HCT116 (cell line): ENCODE measurements around the gene KDM1B. TPM values are rescaled to one million over a fixed set of nuclear protein-coding genes. Genes with fewer than 3 reads are reported as not detected.

Experiments used
- ATAC-seq: fragments of 200-7000 bp; cut with Tn5 transposase; 2 replicates; pipeline ENCODE4 v1.9.1; 2020; ENCODE audit warnings: mild to moderate bottlenecking, moderate library complexity
- BruUV-seq: library from RNA; stranded (reverse); fragments of 400-500 nt; replicated peaks from 2 replicates; lab custom pipeline; 2021; lab: Mats Ljungman, UMichigan
- CTCF ChIA-PET: fragments of 300-600 bp; sonication (Branson Sonifier 250); formaldehyde crosslinking; loops from one replicate; lab custom pipeline; 2021; ENCODE audit warnings: antibody characterized with exemption; lab: Charles Lee
- POLR2A ChIA-PET: fragments of 300-600, 350-600 bp; sonication (Branson Sonifier 250); formaldehyde crosslinking; loops from one replicate; lab custom pipeline; 2021; ENCODE audit warnings: antibody characterized with exemption; lab: Charles Lee
- RAD21 ChIA-PET, 2 experiments: fragments of 300-600 bp; sonication (Branson Sonifier 250); formaldehyde crosslinking; loops; one replicate each; lab custom pipeline; 2023; ENCODE audit warnings: low total read pairs in 2 of 2; ENCODE audit not compliant: uncharacterized antibody in 2 of 2, unreplicated experiment in 2 of 2, low non-redundant PET in 1 of 2; lab: Charles Lee
- DNase-seq: peaks from one replicate; pipeline ENCODE4 v3.0.0-alpha.2; 2010; ENCODE audit warnings: low read depth, low spot score
- H2AFZ ChIP-seq: fragments of 200-600 bp; shearing (Covaris generic), sonication (generic); 2 replicates; pipeline ENCODE4 v1.6.1; 2017; ENCODE audit warnings: low read depth, mixed run types, mixed read lengths, antibody characterized with exemption, low read length; ENCODE audit not compliant: poor library complexity, severe bottlenecking
- H3K27ac ChIP-seq: 2 replicates; pipeline ENCODE4 v1.5.1; 2012; ENCODE audit warnings: low read depth, low read length
- H3K27me3 ChIP-seq: fragments of 200-600 bp; sonication (generic); 2 replicates; pipeline ENCODE4 v1.6.1; 2016; ENCODE audit warnings: mixed run types, low read length, mixed read lengths; ENCODE audit not compliant: insufficient read depth
- H3K36me3 ChIP-seq, 2 experiments: fragments of 200-500 bp in 1 of 2; fragments of 200-600 bp in 1 of 2; sonication (Bioruptor generic) in 1 of 2; sonication (generic) in 1 of 2; 2 replicates each; pipeline versions ENCODE4 v1.5.1 to v1.6.1; 2014 to 2016; ENCODE audit warnings: low read length in 2 of 2, inconsistent platforms in 1 of 2, mixed read lengths in 1 of 2, mixed run types in 1 of 2; ENCODE audit not compliant: insufficient read depth in 2 of 2, control insufficient read depth in 1 of 2
- H3K4me1 ChIP-seq, 2 experiments: fragments of 200-600 bp in 1 of 2; sonication (generic) in 1 of 2; 2 replicates each; pipeline versions ENCODE4 v1.5.1 to v1.6.1; 2012 to 2017; ENCODE audit warnings: low read length in 2 of 2, inconsistent platforms in 1 of 2, mild to moderate bottlenecking in 1 of 2, mixed read lengths in 1 of 2, mixed run types in 1 of 2, moderate library complexity in 1 of 2; ENCODE audit not compliant: insufficient read depth in 2 of 2, control insufficient read depth in 1 of 2
- H3K4me2 ChIP-seq: fragments of 200-600 bp; sonication (generic); 2 replicates; pipeline ENCODE4 v1.6.1; 2017; ENCODE audit warnings: mixed run types, low read length, mixed read lengths
- H3K4me3 ChIP-seq, 2 experiments: fragments of 200-600 bp in 1 of 2; sonication (generic) in 1 of 2; replicated peaks in 1 of 2; 2 replicates each; pipeline ENCODE4 v1.5.1; 2011 to 2016; ENCODE audit warnings: low read length in 2 of 2, control low read depth in 1 of 2, low read depth in 1 of 2, mild to moderate bottlenecking in 1 of 2, mixed read lengths in 1 of 2, mixed run types in 1 of 2
- H3K79me2 ChIP-seq: fragments of 200-600 bp; sonication (generic); 2 replicates; pipeline ENCODE4 v1.6.1; 2017; ENCODE audit warnings: mild to moderate bottlenecking, mixed run types, low read length, moderate library complexity, mixed read lengths; ENCODE audit not compliant: insufficient read depth
- H3K9ac ChIP-seq: fragments of 200-600 bp; sonication (generic); 2 replicates; pipeline ENCODE4 v1.6.1; 2016; ENCODE audit warnings: low read length, mixed read lengths
- H3K9me2 ChIP-seq: fragments of 200-600 bp; sonication (generic), shearing (Covaris generic); 2 replicates; pipeline ENCODE4 v1.6.1; 2017; ENCODE audit warnings: mixed run types, mild to moderate bottlenecking, moderate library complexity; ENCODE audit not compliant: insufficient read depth
- H3K9me3 ChIP-seq, 2 experiments: fragments of 200-500 bp in 1 of 2; fragments of 200-600 bp in 1 of 2; sonication (Bioruptor generic) in 1 of 2; sonication (generic) in 1 of 2; 2 replicates each; pipeline ENCODE4 v1.6.1; 2014 to 2017; ENCODE audit warnings: low read length in 2 of 2, mixed read lengths in 2 of 2, inconsistent platforms in 1 of 2, low read depth in 1 of 2, mild to moderate bottlenecking in 1 of 2, mixed run types in 1 of 2, moderate library complexity in 1 of 2; ENCODE audit not compliant: control insufficient read depth in 1 of 2, insufficient read depth in 1 of 2
- H4K20me1 ChIP-seq: fragments of 200-600 bp; sonication (generic), shearing (Covaris generic); 2 replicates; pipeline ENCODE4 v1.6.1; 2017; ENCODE audit warnings: mixed run types, mild to moderate bottlenecking, moderate library complexity; ENCODE audit not compliant: insufficient read depth
- CEBPB ChIP-seq: IDR thresholded peaks from 2 replicates; pipeline ENCODE4 v1.6.1; 2012; ENCODE audit warnings: low read depth
- CTCF ChIP-seq, 3 experiments: fragments of 200-600 bp in 1 of 3; sonication (generic) in 1 of 3; IDR thresholded peaks in 2 of 3; conservative IDR thresholded peaks in 1 of 3; 2 replicates each; pipeline ENCODE4 v1.5.1; 2012 to 2017; ENCODE audit warnings: low read depth in 2 of 3, low read length in 2 of 3, antibody characterized with exemption in 1 of 3, borderline replicate concordance in 1 of 3, control low read depth in 1 of 3, mild to moderate bottlenecking in 1 of 3, mixed read lengths in 1 of 3, mixed run types in 1 of 3, moderate library complexity in 1 of 3; ENCODE audit not compliant: insufficient read depth in 1 of 3
- EGR1 ChIP-seq: IDR thresholded peaks from 2 replicates; pipeline ENCODE4 v1.6.1; 2012; ENCODE audit warnings: low read depth
- ELF1 ChIP-seq: IDR thresholded peaks from 2 replicates; pipeline ENCODE4 v1.6.1; 2012; ENCODE audit warnings: low read depth, borderline replicate concordance
- EZH2 ChIP-seq: fragments of 200-600 bp; sonication (generic); IDR thresholded peaks from 2 replicates; pipeline ENCODE4 v1.6.1; 2017; ENCODE audit warnings: antibody characterized with exemption, mixed run types
- EZH2phosphoT487 ChIP-seq: fragments of 200-600 bp; IDR thresholded peaks from 2 replicates; pipeline ENCODE4 v1.6.1; 2018; ENCODE audit warnings: antibody characterized with exemption, borderline replicate concordance
- FOSL1 ChIP-seq: IDR thresholded peaks from 2 replicates; pipeline ENCODE4 v1.6.1; 2012; ENCODE audit warnings: low read depth
- JUND ChIP-seq: IDR thresholded peaks from 2 replicates; pipeline ENCODE4 v1.6.1; 2012
- MAX ChIP-seq: IDR thresholded peaks from 2 replicates; pipeline ENCODE4 v1.6.1; 2012
- POLR2A ChIP-seq: IDR thresholded peaks from 2 replicates; pipeline ENCODE4 v1.7.0; 2011; ENCODE audit warnings: borderline replicate concordance; ENCODE audit not compliant: insufficient read depth, insufficient read length; ENCODE audit errors: extremely low read depth
- POLR2AphosphoS5 ChIP-seq: IDR thresholded peaks from 2 replicates; pipeline ENCODE4 v1.6.1; 2011; ENCODE audit warnings: mild to moderate bottlenecking, low read depth, low read length, moderate library complexity
- RAD21 ChIP-seq: IDR thresholded peaks from 2 replicates; pipeline ENCODE4 v1.6.1; 2012; ENCODE audit warnings: low read depth, mild to moderate bottlenecking
- REST ChIP-seq: IDR thresholded peaks from 2 replicates; pipeline ENCODE4 v1.6.1; 2012; ENCODE audit warnings: low read depth
- SIN3A ChIP-seq: IDR thresholded peaks from 2 replicates; pipeline ENCODE4 v1.6.1; 2012; ENCODE audit warnings: low read depth
- SP1 ChIP-seq: IDR thresholded peaks from 2 replicates; pipeline ENCODE4 v1.6.1; 2012; ENCODE audit warnings: low read depth
- YY1 ChIP-seq: IDR thresholded peaks from 2 replicates; pipeline ENCODE4 v1.6.1; 2011; ENCODE audit warnings: low read length, low read depth, moderate library complexity, mild to moderate bottlenecking; ENCODE audit not compliant: insufficient replicate concordance; ENCODE audit errors: extremely low read depth
- ZBTB33 ChIP-seq: IDR thresholded peaks from 2 replicates; pipeline ENCODE4 v1.6.1; 2011; ENCODE audit warnings: mild to moderate bottlenecking, low read length, moderate library complexity; ENCODE audit not compliant: insufficient replicate concordance; ENCODE audit errors: extremely low read depth
- ZFX ChIP-seq: fragments of 450-650 bp; IDR thresholded peaks from 2 replicates; pipeline ENCODE4 v1.6.1; 2017
- intact Hi-C: fragments of 100-400 bp; cut with micrococcal nuclease; formaldehyde crosslinking; loops from 2 replicates; pipeline ENCODE4 v1.10.0; 2022
- total RNA-seq: library from RNA; stranded (reverse); gene quantifications from one replicate; pipeline ENCODE4 v1.2.1, GENCODE V29; 2021; ENCODE audit not compliant: unreplicated experiment

Gene KDM1B
- total RNA-seq, 1 experiment from 2014 or later = 24.5 TPM

GRCh38 chr6:18204691-18205090 is 49.5 kb downstream of the KDM1B start (continued):
- TF ChIP-seq CTCF (IDR thresholded peaks at IDR 0.05 in 2 of 3, conservative IDR thresholded peaks at IDR 0.05 in 1 of 3; ENCODE audit: borderline replicate concordance in 1 of 3, insufficient read depth in 1 of 3, low read depth in 2 of 3, low read length in 2 of 3) (no peak), RAD21 (no peak), SIN3A (no peak)

GRCh38 chr6:18206591-18206990 is 51.4 kb downstream of the KDM1B start:
- ATAC-seq = no peak
- Histone ChIP-seq H3K79me2 (no peaks in the 10 kb centered on the region), H3K4me3 (no peak overlapping the region), H3K9me2 (no peaks in the 10 kb centered on the region), H2AFZ (no peak overlapping the region), H3K9ac (no peak overlapping the region), H4K20me1 (no peaks in the 10 kb centered on the region), H3K4me2 (no peak overlapping the region), H3K27me3 (no peaks in the 10 kb centered on the region), H3K9me3 (no peaks in the 10 kb centered on the region), H3K36me3 (no peaks in the 10 kb centered on the region), H3K27ac (no peak overlapping the region), H3K4me1 (no peaks in the 10 kb centered on the region)
- no peak for DNase-seq
- TF ChIP-seq MAX (no peak), FOSL1 (no peak), RAD21 (no peak), POLR2AphosphoS5 (no peak), ELF1 (no peak), ZBTB33 (no peak), YY1 (no peak), EZH2phosphoT487 (no peak), REST (no peak), EGR1 (no peak), CEBPB (no peak), SIN3A (no peak), ZFX (no peak), SP1 (no peak), POLR2A (no peak), JUND (no peak), EZH2 (no peak)
- ChIA-PET POLR2A (interaction anchor here (0.7 kb wide), 1 partner anchor 19 kb away, joined by 3 read pairs; no protein-coding TSS in a partner anchor), RAD21 (no interaction called here), CTCF (no interaction called here)
- BruUV-seq = no TSS peak
- intact Hi-C loops = no loop called here
